RWPE2 (cell line): ENCODE measurements around the gene NID2.

Experiments
- ATAC-seq: fragments of 200-7000 bp; cut with Tn5 transposase; 3 replicates; pipeline ENCODE4 v1.9.1; 2021; ENCODE audit warnings: low read depth
- DNase-seq: peaks from one replicate; pipeline ENCODE4 v3.0.0-alpha.2; 2020; ENCODE audit warnings: low spot score
- H3K27ac ChIP-seq: fragments of 450-650 bp; 2 replicates; pipeline ENCODE4 v1.5.1; 2017; ENCODE audit warnings: mild to moderate bottlenecking; ENCODE audit not compliant: poor library complexity, severe bottlenecking
- H3K27me3 ChIP-seq: fragments of 250-450 bp; sonication (Bioruptor Pico); 2 replicates; pipeline ENCODE4 v1.5.1; 2021; ENCODE audit warnings: mild to moderate bottlenecking, moderate library complexity; ENCODE audit not compliant: insufficient read depth, poor library complexity, severe bottlenecking
- H3K36me3 ChIP-seq: fragments of 250-450 bp; sonication (Bioruptor Pico); 2 replicates; pipeline ENCODE4 v1.5.1; 2020; ENCODE audit warnings: low read depth, mild to moderate bottlenecking, moderate library complexity
- H3K4me1 ChIP-seq: fragments of 250-450 bp; sonication (Bioruptor Pico); 2 replicates; pipeline ENCODE4 v1.5.1; 2021; ENCODE audit warnings: mild to moderate bottlenecking, moderate library complexity; ENCODE audit not compliant: insufficient read depth, poor library complexity, severe bottlenecking
- H3K4me3 ChIP-seq: fragments of 250-450 bp; sonication (Bioruptor Pico); 2 replicates; pipeline ENCODE4 v1.5.1; 2021; ENCODE audit warnings: mild to moderate bottlenecking, moderate library complexity; ENCODE audit not compliant: severe bottlenecking
- H3K9me3 ChIP-seq: fragments of 250-450 bp; sonication (Bioruptor Pico); 2 replicates; pipeline ENCODE4 v1.5.1; 2021; ENCODE audit warnings: mild to moderate bottlenecking, moderate library complexity; ENCODE audit not compliant: severe bottlenecking
- TF ChIP-seq, protein P1 (sequence below): fragments of 450-650 bp; IDR thresholded peaks from one replicate; pipeline ENCODE4 v1.5.1; 2017; ENCODE audit warnings: mild to moderate bottlenecking, moderate library complexity; ENCODE audit not compliant: poor library complexity, severe bottlenecking

The NID2 gene

GRCh38 chr14:52064174-52064573, 4.7 kb downstream of the NID2 start:
- no peak overlapping the region for H3K27ac ChIP-seq
- TF ChIP-seq, protein P1, sequence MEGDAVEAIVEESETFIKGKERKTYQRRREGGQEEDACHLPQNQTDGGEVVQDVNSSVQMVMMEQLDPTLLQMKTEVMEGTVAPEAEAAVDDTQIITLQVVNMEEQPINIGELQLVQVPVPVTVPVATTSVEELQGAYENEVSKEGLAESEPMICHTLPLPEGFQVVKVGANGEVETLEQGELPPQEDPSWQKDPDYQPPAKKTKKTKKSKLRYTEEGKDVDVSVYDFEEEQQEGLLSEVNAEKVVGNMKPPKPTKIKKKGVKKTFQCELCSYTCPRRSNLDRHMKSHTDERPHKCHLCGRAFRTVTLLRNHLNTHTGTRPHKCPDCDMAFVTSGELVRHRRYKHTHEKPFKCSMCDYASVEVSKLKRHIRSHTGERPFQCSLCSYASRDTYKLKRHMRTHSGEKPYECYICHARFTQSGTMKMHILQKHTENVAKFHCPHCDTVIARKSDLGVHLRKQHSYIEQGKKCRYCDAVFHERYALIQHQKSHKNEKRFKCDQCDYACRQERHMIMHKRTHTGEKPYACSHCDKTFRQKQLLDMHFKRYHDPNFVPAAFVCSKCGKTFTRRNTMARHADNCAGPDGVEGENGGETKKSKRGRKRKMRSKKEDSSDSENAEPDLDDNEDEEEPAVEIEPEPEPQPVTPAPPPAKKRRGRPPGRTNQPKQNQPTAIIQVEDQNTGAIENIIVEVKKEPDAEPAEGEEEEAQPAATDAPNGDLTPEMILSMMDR = no peak
- H3K36me3 ChIP-seq = no peaks in the 10 kb centered on the region
- no peak overlapping the region for H3K4me3 ChIP-seq
- H3K27me3 ChIP-seq = peaks cover 27% of the 10 kb centered on the region
- DNase-seq (no peak), ATAC-seq (no peak)
- H3K4me1 ChIP-seq = no peaks in the 10 kb centered on the region
- no peaks in the 10 kb centered on the region for H3K9me3 ChIP-seq

- TF ChIP-seq, protein P1 = no peak
- ATAC-seq (no peak), DNase-seq (no peak)
- Histone ChIP-seq H3K9me3 (no peaks in the 10 kb centered on the region), H3K27ac (no peak overlapping the region), H3K36me3 (no peaks in the 10 kb centered on the region), H3K4me3 (no peak overlapping the region), H3K4me1 (no peaks in the 10 kb centered on the region), H3K27me3 (peaks cover 17% of the 10 kb centered on the region)
These were observed 5.8 kb downstream of the NID2 start for GRCh38 chr14:52063052-52063462.

DNA sequence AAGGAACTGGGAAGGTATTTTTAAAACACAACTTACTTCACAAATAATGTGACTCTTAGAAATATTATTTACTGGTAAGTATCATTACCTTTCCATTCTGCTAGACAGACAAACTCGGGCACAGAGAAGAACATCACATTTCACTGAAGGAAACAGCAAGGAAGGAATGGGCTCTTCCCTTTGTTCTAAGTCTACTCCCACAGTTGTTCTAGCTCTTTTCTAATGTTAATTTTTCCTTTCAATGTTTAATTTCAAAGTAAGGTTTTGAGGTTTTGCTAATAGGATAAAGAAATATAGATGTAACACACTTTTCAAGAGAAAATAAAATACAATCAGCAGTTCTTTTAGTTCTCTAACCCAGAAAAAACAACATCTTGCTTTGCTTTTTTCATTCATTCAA, 7.0 kb downstream of the NID2 start:
- H3K9me3 ChIP-seq = no peaks in the 10 kb centered on the region
- H3K4me1 ChIP-seq = no peaks in the 10 kb centered on the region
- no peak overlapping the region for H3K4me3 ChIP-seq
- TF ChIP-seq, protein P1 = no peak
- peaks cover 6% of the 10 kb centered on the region for H3K27me3 ChIP-seq
- no peak overlapping the region for H3K27ac ChIP-seq
- DNase-seq (no peak), ATAC-seq (no peak)
- H3K36me3 ChIP-seq = no peaks in the 10 kb centered on the region

DNA sequence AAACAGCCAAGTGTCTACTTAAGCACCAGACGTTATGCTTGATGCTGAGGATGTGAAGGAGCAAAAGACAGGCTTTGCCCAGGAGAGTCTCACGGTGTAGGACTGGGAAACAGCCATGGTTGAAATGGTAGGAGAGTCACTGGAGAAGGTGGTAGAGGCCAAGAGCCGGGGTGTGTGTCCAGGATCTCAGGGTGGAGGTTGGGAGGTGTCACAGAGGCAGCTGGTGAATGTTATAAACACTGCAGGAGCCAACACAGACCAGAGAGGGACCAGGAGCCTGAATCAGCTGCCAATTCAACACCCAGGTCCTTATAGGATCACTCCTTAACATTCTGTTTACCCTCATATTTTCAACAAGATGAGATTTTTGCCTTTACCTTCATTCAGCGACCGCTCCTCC, 7.5 kb downstream of the NID2 start:
- H3K36me3 ChIP-seq = no peaks in the 10 kb centered on the region

DNA sequence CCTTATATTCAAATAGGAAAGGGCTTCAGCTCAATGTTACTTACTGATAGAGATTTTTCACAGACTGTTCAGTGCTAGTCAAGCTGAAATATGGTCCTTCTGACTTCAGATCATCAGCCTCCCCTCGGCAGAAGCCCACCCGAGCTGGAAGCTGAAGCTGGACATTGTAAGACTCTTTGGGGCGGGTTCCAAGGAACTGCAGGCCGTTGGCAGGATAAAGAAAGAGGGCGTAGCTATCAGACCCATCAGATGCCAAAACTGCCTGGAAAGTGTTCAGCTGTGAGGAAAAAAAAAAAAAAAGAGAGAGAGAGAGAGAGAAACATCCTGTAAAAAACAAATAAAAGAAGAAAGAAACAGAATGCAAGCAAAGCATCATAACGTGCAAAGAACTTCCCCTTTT, 8.8 kb downstream of the NID2 start:
- no peaks in the 10 kb centered on the region for H3K36me3 ChIP-seq
- H3K4me3 ChIP-seq = no peak overlapping the region
- DNase-seq = no peak
- peaks cover 2% of the 10 kb centered on the region for H3K4me1 ChIP-seq
- TF ChIP-seq, protein P1 = no peak
- no peak for ATAC-seq
- H3K27ac ChIP-seq = no peak overlapping the region
- H3K9me3 ChIP-seq = no peaks in the 10 kb centered on the region
- H3K27me3 ChIP-seq = peaks cover 1% of the 10 kb centered on the region

More for the DNA sequence above, 7.5 kb downstream of the NID2 start:
- TF ChIP-seq, protein P1 = no peak
- H3K27me3 ChIP-seq = peaks cover under 1% of the 10 kb centered on the region
- no peaks in the 10 kb centered on the region for H3K9me3 ChIP-seq
- no peak overlapping the region for H3K4me3 ChIP-seq
- ATAC-seq = no peak
- DNase-seq = no peak
- no peaks in the 10 kb centered on the region for H3K4me1 ChIP-seq
- H3K27ac ChIP-seq = no peak overlapping the region
